ENCODE data around the gene SNAP47.

DNA sequence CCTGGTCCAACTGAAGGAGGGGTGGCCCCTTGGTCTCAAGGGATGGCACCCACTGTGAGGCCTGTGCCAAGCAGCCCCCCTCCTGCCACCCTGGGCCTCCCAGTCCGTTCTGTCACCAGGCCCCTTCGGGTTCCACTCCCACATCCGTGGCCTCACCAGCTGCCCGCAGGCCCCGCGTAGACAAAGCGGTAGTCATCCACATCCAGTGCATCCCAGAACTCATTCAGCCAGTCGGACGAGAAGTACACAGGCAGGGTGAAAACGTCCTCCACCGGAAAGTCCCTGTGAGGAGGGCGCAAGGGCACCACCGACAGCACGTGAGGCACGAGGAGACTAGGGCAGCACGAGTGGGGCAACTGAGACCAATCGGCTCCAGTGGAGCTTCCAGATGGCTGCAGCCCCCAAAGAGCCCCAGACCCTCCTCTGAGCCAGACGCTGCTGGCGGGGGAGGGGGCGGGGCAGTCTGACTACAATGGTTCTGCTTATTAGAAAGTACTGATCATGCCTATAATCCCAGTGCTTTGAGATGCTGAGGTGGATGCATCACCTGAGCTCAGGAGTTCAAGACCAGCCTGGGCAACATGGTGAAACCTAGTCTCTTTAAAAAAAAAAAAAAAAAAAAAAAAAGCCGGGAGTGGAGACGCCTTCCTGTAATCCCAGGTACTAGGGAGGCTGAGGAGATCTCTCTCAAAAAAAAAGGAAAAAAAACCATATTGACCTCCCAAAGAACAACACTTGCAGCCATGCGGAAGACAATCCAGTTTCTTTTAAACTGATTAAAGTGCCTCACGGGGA lies 1.3 kb upstream of the SNAP47 start:
- no peak for TF ChIP-seq CTCF (IDR thresholded peaks at IDR 0.05; ENCODE audit: poor library complexity)
- no peak for TF ChIP-seq EZH2 (IDR thresholded peaks at IDR 0.05; ENCODE audit: borderline replicate concordance)
- TF ChIP-seq EZH2phosphoT487 (IDR thresholded peaks at IDR 0.05; ENCODE audit: low read depth, severe bottlenecking, unreplicated experiment) = no peak

All from hepatocyte (in vitro differentiated cells).